Smooth muscle cell of the coronary artery (primary cell): ENCODE results near the gene SLC14A1. TPM values are rescaled to one million over a fixed set of nuclear protein-coding genes. Genes with fewer than 3 reads are reported as not detected.

ENCODE experiments used
- total RNA-seq: library from RNA; depleted of rRNA; stranded (reverse); fragments of >200 nt; gene quantifications from 2 replicates; pipeline ENCODE4 v1.2.3, GENCODE V29; 2014; ENCODE audit warnings: low replicate concordance

Gene SLC14A1
- total RNA-seq, result 4.4 and 225 TPM in 2 replicates

GRCh38 chr18:45723567-45724355 is at the start of gene SLC14A1:
SLC14A1 (plus strand) TSS chr18:45724181; CDS start chr18:45730321, 6,140 bp downstream.

Other genes with a start within 250 kb of the SLC14A1 start
- gene SLC14A2, start 108.7 kb upstream of the SLC14A1 start, total RNA-seq, result not detected in 2 replicates
- gene SIGLEC15, start 101.5 kb downstream of the SLC14A1 start, total RNA-seq, result 0.23 and 1.4 TPM in 2 replicates
- gene EPG5, start 243.1 kb downstream of the SLC14A1 start, total RNA-seq, result 20.4 and 30.5 TPM in 2 replicates